Fibroblast of skin of back (primary cell): ENCODE measurements around the gene NOTCH2.

Experiments used
- DNase-seq: peaks from one replicate; pipeline ENCODE4 v3.0.0-alpha.2; 2013

The NOTCH2 gene

GRCh38 chr1:119971710-119972570 lies 97.5 kb downstream of the NOTCH2 start:
- no peak for DNase-seq

DNA sequence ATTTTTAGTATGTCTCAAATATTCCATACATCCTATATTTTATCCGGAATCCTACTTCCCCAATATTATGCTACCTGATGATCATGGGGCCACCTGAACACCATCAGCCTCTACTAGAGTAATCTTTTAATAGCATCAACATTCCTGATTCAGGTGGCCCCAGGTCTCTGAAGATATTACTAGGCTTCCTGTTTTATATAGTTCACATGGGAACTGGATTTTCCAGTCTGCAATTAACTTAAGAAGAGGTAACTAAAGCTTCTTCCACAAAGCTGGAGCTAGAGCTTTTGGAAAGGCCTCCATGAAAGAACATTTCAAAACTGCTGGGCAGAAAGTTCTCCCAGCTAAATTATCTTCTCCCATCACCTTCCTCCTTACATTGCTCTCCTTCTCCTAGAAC lies 100.9 kb downstream of the NOTCH2 start:
- no peak for DNase-seq

GRCh38 chr1:119968068-119968492 lies 101.4 kb downstream of the NOTCH2 start:
- peak; percentile 58 for DNase-seq

GRCh38 chr1:119966681-119967080 lies 102.8 kb downstream of the NOTCH2 start:
- no peak for DNase-seq

DNA sequence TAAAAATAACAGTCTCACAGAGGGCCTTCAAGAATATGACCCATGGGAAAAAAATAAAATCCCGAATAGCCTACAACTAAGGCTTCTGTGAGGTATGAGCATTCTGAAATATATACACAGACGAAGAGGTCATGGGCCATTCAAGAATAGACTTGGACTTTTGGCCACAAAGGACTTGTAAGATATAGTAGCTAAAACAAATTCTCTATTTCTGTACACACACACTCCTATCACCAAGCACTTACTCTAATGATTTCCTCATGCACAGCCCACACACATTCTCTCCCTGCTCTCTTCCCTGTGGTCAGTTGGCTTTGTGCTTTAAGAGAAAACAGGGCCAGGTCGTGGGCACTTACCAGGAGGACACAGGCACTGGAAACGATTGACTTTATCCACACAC lies 103.4 kb downstream of the NOTCH2 start:
- DNase-seq: no peak

- DNase-seq: peak; percentile 63
Observed at GRCh38 chr1:119964673-119965363, 104.6 kb downstream of the NOTCH2 start.

- DNase-seq: no peak
Observed at GRCh38 chr1:119962296-119962968, 107.0 kb downstream of the NOTCH2 start.

GRCh38 chr1:119960501-119960900 lies 109.0 kb downstream of the NOTCH2 start:
- peak; percentile 78 for DNase-seq

GRCh38 chr1:119959268-119960220 lies 109.9 kb downstream of the NOTCH2 start:
- peak; percentile 54 for DNase-seq

- DNase-seq: no peak
Observed at GRCh38 chr1:119958223-119958622, 111.2 kb downstream of the NOTCH2 start.

GRCh38 chr1:119956306-119956705 lies 113.2 kb downstream of the NOTCH2 start:
- peak; percentile 32 for DNase-seq

GRCh38 chr1:119954476-119955422 lies 114.7 kb downstream of the NOTCH2 start:
- DNase-seq: no peak

DNA sequence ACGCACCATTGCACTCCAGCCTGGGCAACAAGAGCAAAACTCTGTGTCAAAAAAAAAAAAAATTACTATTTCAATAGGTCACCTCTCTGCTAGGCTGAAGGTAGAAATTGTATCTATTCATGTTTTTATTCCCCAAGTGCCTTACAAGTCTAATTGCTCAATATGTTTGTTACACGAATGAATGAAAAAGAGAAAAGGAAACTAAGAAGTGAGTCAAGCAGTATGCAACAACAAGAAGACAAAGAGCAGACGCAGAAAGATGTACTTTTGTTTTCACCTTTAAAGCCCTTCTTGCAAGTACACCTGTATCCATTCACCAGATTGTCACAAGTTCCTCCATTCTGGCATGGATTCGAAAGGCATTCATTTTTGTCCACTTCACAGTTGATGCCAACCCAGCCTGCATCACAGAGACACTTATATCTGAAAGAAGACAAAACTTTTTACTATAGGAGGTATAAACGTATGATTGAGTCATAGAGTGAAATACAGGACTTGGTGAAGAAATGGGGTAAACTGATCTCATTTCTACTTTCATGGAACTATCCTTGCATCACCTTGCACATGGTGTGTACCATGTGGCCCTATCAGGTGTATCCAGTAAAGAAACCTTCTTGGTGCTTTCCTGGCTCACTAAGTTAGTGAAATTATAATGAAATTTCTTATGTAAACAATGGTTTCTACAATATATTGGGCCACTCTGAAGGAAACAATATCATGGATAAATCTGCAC lies 116.0 kb downstream of the NOTCH2 start:
- DNase-seq: no peak

DNA sequence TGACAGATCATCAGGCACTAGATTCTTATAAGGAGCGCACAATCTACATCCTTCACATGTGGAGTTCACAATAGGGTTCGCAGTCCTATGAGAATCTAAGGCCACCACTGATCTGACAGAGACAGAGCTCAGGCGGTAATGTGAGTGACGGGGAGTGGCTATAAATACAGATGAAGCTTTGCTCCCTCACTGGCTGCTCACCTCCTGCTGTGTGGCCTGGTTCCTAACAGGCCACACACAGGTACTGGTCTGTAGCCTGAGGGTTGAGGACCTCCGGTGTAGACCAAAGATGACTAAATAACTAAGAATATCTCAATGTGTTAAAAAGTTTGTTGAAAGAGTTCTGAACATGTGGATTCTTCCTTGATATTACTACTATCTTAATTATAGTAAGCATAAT lies 117.0 kb downstream of the NOTCH2 start:
- DNase-seq: no peak

- DNase-seq: peak; percentile 79
Observed at GRCh38 chr1:119948342-119949214, 120.9 kb downstream of the NOTCH2 start.

- DNase-seq: peak; percentile 93
Observed at GRCh38 chr1:119947468-119947867, 122.0 kb downstream of the NOTCH2 start.

DNA sequence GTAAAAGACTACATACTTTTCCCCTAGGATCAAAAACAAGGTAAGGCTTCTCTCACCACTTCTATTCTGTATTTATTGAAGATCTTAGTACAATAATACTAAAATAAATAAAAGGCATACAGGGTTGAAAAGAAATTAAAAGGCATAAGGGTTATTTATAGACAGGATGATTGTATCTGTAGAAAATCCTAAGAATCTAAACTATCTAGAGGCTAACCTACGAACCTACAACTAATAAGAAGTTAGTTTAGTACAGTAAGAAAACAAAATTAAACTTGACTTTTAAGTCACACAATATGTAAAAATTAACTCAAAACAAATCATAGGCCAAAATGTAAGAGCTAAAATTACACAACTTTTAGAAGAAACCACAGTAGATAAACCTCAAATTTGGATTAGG lies 122.7 kb downstream of the NOTCH2 start:
- peak; percentile 47 for DNase-seq

- DNase-seq: peak; percentile 40
Observed at GRCh38 chr1:119943216-119943615, 126.2 kb downstream of the NOTCH2 start.

GRCh38 chr1:119941392-119941791 lies 128.1 kb downstream of the NOTCH2 start:
- DNase-seq: no peak
